ENCODE results near the gene GNLY. TPM values are rescaled to one million over a fixed set of nuclear protein-coding genes. Genes with fewer than 3 reads are reported as not detected.
A peak's percentile ranks its signal among the peaks of the same experiment; 100 is the strongest.

Gene GNLY
- total RNA-seq, 1 donor from 2014 or later, result 21.5 TPM

DNA sequence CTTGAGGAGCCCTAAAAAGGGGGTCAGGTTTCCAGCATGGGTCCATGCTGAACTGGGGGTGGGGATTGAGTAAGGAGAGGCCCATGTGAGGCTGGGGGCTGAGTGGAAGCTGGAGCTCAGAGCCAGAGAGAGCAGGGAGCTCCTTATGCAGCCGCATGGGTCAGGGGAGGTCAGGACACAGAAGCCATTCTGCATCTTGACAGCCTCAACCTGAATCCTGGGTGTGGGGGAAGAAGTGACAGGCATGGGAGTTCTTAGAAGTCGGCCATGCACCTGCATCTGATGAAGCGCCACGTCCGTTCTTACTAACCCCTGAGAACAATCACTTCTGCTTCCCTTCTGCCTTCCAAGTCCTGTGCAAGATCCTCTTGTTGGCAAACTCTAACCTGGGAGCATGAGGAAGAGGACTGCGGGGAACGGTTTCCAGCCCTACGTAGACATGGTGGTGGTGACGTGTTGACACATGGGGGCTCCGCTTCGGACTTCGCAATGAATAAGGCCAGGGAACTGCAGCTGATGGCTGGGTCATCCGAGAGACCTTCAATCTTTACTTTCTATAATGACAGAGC is 22.3 kb downstream of the GNLY start:
- peaks cover 57% of the 10 kb centered on the region for H3K4me1 ChIP-seq
- no peak overlapping the region for H3K4me3 ChIP-seq
- DNase-seq (no peak), ATAC-seq (no peak)
- no peak overlapping the region for H3K27ac ChIP-seq
- no peaks in the 10 kb centered on the region for H3K27me3 ChIP-seq (ENCODE audit: low read depth)
- TF ChIP-seq, protein P1, sequence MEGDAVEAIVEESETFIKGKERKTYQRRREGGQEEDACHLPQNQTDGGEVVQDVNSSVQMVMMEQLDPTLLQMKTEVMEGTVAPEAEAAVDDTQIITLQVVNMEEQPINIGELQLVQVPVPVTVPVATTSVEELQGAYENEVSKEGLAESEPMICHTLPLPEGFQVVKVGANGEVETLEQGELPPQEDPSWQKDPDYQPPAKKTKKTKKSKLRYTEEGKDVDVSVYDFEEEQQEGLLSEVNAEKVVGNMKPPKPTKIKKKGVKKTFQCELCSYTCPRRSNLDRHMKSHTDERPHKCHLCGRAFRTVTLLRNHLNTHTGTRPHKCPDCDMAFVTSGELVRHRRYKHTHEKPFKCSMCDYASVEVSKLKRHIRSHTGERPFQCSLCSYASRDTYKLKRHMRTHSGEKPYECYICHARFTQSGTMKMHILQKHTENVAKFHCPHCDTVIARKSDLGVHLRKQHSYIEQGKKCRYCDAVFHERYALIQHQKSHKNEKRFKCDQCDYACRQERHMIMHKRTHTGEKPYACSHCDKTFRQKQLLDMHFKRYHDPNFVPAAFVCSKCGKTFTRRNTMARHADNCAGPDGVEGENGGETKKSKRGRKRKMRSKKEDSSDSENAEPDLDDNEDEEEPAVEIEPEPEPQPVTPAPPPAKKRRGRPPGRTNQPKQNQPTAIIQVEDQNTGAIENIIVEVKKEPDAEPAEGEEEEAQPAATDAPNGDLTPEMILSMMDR (IDR thresholded peaks at IDR 0.05), result no peak
- H3K36me3 ChIP-seq, result no peaks in the 10 kb centered on the region
- H3K9me3 ChIP-seq, result no peaks in the 10 kb centered on the region
- intact Hi-C loops (cut with DNase I), result no loop called here

DNA sequence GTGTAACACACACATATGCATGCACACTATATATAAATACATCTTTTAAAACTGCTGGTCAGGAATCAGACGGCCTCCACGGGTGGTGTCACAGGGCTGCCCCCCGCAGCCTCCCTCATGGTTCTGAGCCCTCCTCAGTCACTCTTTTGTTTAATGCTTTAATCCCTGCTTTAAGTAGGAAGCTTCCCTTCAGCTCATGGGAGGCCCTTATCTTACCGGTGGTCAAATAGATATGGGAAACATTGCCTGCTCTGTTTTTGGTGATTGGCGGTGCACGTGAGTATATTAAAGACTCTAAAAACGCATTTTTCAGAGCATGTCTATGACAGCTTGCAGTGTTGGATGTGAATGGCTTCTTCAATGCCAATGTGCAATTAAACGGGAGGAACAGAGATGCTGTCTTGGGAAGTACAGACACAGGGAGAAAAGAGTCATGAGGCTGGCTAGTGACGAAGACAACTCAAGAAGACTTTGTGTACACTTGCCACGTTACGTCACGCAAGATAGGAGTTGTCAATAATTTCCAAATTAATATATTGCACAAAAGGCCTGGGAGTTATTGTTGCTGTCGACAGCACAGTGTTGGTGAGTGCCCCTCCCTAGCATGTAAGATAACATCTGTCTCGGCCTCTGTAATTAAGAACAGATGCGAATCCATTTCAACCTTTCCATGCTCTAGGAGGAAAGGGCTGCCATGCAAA is 23.3 kb downstream of the GNLY start:
- Histone ChIP-seq H3K36me3 (no peaks in the 10 kb centered on the region), H3K27me3 (ENCODE audit: low read depth) (no peaks in the 10 kb centered on the region), H3K4me3 (no peak overlapping the region), H3K9me3 (no peaks in the 10 kb centered on the region), H3K27ac (peak overlapping the region; percentile 1), H3K4me1 (peaks cover 46% of the 10 kb centered on the region)
- TF ChIP-seq, protein P1 (IDR thresholded peaks at IDR 0.05), result no peak
- intact Hi-C loops (cut with DNase I), result no loop called here
- ATAC-seq (no peak), DNase-seq (no peak)

DNA sequence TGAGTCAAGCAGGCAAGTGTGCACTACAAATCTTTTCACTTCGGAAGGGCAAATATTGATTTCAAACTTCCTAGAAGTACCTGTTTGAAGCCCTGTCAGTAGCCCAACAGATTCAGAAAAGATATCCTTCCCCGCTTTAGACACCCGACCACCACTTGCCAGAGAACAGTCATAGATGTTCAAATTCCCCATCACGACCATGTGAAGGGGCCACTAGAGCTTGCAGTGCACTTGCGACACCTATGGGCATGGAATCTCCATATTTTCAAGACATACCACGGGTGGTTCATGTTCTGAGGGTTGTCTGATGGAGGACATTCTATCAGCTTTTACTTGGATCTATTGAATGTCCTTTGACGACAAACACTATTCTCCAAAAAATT is 23.8 kb downstream of the GNLY start:
- Histone ChIP-seq H3K4me1 (peaks cover 41% of the 10 kb centered on the region), H3K36me3 (no peaks in the 10 kb centered on the region), H3K4me3 (no peak overlapping the region), H3K27me3 (ENCODE audit: low read depth) (no peaks in the 10 kb centered on the region), H3K9me3 (no peaks in the 10 kb centered on the region), H3K27ac (peak overlapping the region; percentile 1)
- intact Hi-C loops (cut with DNase I), result no loop called here
- DNase-seq (no peak), ATAC-seq (no peak)
- TF ChIP-seq, protein P1 (IDR thresholded peaks at IDR 0.05), result no peak

DNA sequence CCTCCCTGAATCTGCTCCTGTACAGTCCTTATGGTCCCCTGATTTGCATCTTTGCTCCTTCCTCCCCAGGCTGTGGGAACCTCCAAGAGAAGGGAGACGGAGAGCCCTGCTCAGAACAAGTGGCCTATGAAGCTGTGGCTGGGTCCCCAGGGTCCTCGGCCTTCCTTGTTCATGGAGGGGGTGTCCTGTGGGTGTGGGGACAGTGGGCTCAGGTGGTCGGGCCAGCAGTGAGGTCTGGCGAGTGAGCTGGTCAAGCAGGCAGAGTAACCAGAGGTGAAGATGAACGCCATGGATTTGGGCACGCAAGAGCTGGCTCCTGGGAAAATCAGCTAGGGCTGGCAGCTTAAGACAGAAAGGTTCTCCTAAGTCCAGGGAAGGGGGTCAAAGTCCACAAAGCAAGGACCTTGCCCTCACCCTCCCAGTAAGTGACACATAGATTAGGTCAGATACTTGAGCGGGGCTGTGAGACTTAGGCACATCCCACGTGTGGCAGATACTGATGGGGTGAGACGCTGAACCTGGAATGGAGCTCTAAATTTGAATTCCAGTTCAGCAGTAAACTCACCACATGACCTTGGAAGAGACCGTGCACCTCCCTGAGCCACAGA is 24.8 kb downstream of the GNLY start:
- Histone ChIP-seq H3K27ac (no peak overlapping the region), H3K4me3 (no peak overlapping the region), H3K36me3 (no peaks in the 10 kb centered on the region), H3K9me3 (no peaks in the 10 kb centered on the region), H3K4me1 (peaks cover 39% of the 10 kb centered on the region), H3K27me3 (ENCODE audit: low read depth) (no peaks in the 10 kb centered on the region)
- no peak for DNase-seq
- ATAC-seq, result no peak
- intact Hi-C loops (cut with DNase I), result no loop called here
- TF ChIP-seq, protein P1 (IDR thresholded peaks at IDR 0.05), result no peak

DNA sequence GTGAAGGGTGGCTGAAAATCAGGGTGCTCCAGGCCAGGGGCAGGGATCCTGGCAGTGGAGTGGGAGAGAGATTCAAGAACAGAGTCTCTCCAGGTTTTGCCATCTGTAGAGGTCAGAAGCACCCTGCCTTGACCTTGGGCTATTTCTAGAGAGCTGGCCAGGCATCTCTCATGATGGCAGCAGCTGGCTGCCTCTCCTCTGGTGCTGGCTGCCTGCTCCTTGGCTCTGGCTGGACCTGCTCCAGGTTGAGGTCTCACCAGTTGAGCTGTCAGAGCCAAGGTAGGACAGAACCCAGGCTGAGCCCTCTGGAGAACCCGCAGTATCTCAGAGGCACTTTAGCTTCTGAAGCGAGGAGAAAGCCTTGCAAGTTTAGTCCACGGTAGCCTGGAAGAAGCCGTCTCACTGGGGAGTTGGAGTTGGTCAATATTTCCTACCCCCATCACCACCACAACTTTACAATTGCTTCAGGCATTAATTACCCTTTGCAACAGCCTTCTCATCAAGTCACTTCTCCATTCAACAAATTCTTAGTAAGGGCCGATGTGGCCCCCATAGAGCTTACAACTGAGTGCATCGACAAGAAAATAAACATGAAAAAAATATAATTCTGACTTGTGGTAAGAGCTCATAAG is 25.6 kb downstream of the GNLY start:
- ATAC-seq (no peak), DNase-seq (no peak)
- TF ChIP-seq, protein P1 (IDR thresholded peaks at IDR 0.05), result no peak
- no peak overlapping the region for H3K27ac ChIP-seq
- H3K36me3 ChIP-seq, result no peaks in the 10 kb centered on the region
- no peak overlapping the region for H3K4me3 ChIP-seq
- no peaks in the 10 kb centered on the region for H3K9me3 ChIP-seq
- no peaks in the 10 kb centered on the region for H3K27me3 ChIP-seq (ENCODE audit: low read depth)
- intact Hi-C loops (cut with DNase I), result loop anchor here (10.0 kb wide), 1 partner anchor 95 kb away; no protein-coding TSS in a partner anchor
- peaks cover 37% of the 10 kb centered on the region for H3K4me1 ChIP-seq

Data from lower lobe of right lung (tissue), 2 donors.